NCI-H2171 treated with DMSO at 0.1 percent for 48 hours (cell line): Measurements from ENCODE around the gene ELK4.
A peak's percentile ranks its signal among the peaks of the same experiment; 100 is the strongest.

Source experiments
- DNase-seq: peaks from one replicate; lab custom pipeline; 2025; lab: John Stamatoyannopoulos, UW

ELK4 gene

GRCh38 chr1:205595435-205595834, 36.4 kb downstream of the ELK4 start:
- DNase-seq = no peak

- no peak for DNase-seq
Measured at GRCh38 chr1:205594846-205595245, 37.0 kb downstream of the ELK4 start.

GRCh38 chr1:205593967-205594366, 37.8 kb downstream of the ELK4 start:
- DNase-seq = no peak

- no peak for DNase-seq
Measured at GRCh38 chr1:205593532-205593931, 38.3 kb downstream of the ELK4 start.

- DNase-seq = peak; percentile 34
Measured at GRCh38 chr1:205592443-205593003, 39.3 kb downstream of the ELK4 start.

- DNase-seq = peak; percentile 97
Measured at GRCh38 chr1:205591522-205592351, 40.1 kb downstream of the ELK4 start.

- no peak for DNase-seq
Measured at GRCh38 chr1:205590777-205591513, 40.9 kb downstream of the ELK4 start.

GRCh38 chr1:205590457-205590768, 41.4 kb downstream of the ELK4 start:
- no peak for DNase-seq

- DNase-seq = no peak
Measured at GRCh38 chr1:205589618-205590456, 42.0 kb downstream of the ELK4 start.

GRCh38 chr1:205589046-205589445, 42.8 kb downstream of the ELK4 start:
- no peak for DNase-seq

- DNase-seq = no peak
Measured at GRCh38 chr1:205588636-205589035, 43.2 kb downstream of the ELK4 start.

- DNase-seq = no peak
Measured at GRCh38 chr1:205587581-205587980, 44.2 kb downstream of the ELK4 start.

- no peak for DNase-seq
Measured at GRCh38 chr1:205585835-205586785, 45.7 kb downstream of the ELK4 start.

GRCh38 chr1:205585169-205585834, 46.5 kb downstream of the ELK4 start:
- no peak for DNase-seq

- no peak for DNase-seq
Measured at GRCh38 chr1:205584732-205585131, 47.1 kb downstream of the ELK4 start.

GRCh38 chr1:205583461-205584130, 48.2 kb downstream of the ELK4 start:
- no peak for DNase-seq

- peak; percentile 57 for DNase-seq
Measured at GRCh38 chr1:205582471-205583291, 49.1 kb downstream of the ELK4 start.

- no peak for DNase-seq
Measured at GRCh38 chr1:205582046-205582445, 49.8 kb downstream of the ELK4 start.
